ENCODE measurements around the gene CDHR4.
"Not testable (repeated sequence)": the region's sequence is repeated elsewhere in the genome, so short reads cannot be mapped to it uniquely, and the experiment has no call there.

Gene CDHR4

GRCh38 chr3:49761661-49762060 is 38.0 kb downstream of the CDHR4 start:
- Histone ChIP-seq H3K27ac (ENCODE audit: low read depth in 2 of 2, low read length in 2 of 2) (no peak overlapping the region), H3K9ac (ENCODE audit: low read depth in 1 of 2, low read length in 2 of 2) (no peak overlapping the region), H3K36me3 (ENCODE audit: control insufficient read depth in 2 of 2, insufficient read depth in 2 of 2, low read length in 2 of 2) (no peaks in the 10 kb centered on the region), H3K4me1 (ENCODE audit: control insufficient read depth in 2 of 2, insufficient read depth in 2 of 2, low read length in 2 of 2) (no peaks in the 10 kb centered on the region), H3K4me3 (ENCODE audit: low read length in 2 of 2) (no peak overlapping the region), H3K9me3 (ENCODE audit: control insufficient read depth in 2 of 2, low read length in 2 of 2) (no peaks in the 10 kb centered on the region), H3K27me3 (ENCODE audit: control insufficient read depth in 2 of 2, insufficient read depth in 2 of 2, low read length in 2 of 2) (no peaks in the 10 kb centered on the region)

DNA sequence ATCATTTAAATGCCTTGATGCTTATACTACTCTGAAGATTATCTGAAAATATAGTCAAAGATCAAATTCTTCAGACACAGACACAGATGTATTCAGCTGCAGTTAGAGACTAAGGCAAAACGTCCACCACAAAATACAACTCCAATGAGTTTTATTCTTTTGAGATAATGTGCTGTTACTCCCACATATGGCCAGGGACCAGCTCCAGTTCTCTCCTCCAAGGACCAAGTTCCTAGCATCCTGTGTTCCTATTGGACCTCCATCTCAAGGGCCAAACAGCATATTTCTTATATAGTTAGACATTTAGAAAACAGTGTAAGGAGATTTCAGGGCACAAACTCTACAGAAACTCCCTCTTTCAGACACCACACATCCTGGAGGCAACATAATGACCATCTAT is 40.4 kb downstream of the CDHR4 start:
- H3K9ac ChIP-seq (ENCODE audit: low read depth in 1 of 2, low read length in 2 of 2) = no peak overlapping the region
- H3K9me3 ChIP-seq (ENCODE audit: control insufficient read depth in 2 of 2, low read length in 2 of 2) = no peaks in the 10 kb centered on the region
- no peaks in the 10 kb centered on the region for H3K36me3 ChIP-seq (ENCODE audit: control insufficient read depth in 2 of 2, insufficient read depth in 2 of 2, low read length in 2 of 2)
- H3K4me3 ChIP-seq (ENCODE audit: low read length in 2 of 2) = no peak overlapping the region
- H3K4me1 ChIP-seq (ENCODE audit: control insufficient read depth in 2 of 2, insufficient read depth in 2 of 2, low read length in 2 of 2) = no peaks in the 10 kb centered on the region
- no peaks in the 10 kb centered on the region for H3K27me3 ChIP-seq (ENCODE audit: control insufficient read depth in 2 of 2, insufficient read depth in 2 of 2, low read length in 2 of 2)
- H3K27ac ChIP-seq (ENCODE audit: low read depth in 2 of 2, low read length in 2 of 2) = no peak overlapping the region

DNA sequence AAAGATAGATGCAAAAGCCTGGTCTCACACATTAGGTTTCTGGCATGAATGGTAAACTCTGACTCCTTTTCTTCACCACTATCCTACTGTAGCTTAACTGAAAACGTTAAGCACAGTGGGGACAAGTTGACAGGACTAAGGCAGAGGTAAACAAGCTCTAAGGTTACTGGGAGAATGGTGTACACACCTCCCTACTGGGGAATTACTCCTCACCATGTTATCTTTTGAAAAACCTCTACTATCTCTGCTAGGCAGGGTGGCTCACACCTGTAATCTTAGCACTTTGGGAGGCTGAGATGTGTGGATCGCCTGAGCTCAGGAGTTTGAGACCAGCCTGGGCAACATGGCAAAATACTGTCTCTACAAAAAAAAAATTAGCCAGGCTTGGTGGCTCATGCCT is 42.5 kb downstream of the CDHR4 start:
- Histone ChIP-seq H3K36me3 (ENCODE audit: control insufficient read depth in 2 of 2, insufficient read depth in 2 of 2, low read length in 2 of 2) (no peaks in the 10 kb centered on the region), H3K9ac (ENCODE audit: low read depth in 1 of 2, low read length in 2 of 2) (no peak overlapping the region), H3K4me1 (ENCODE audit: control insufficient read depth in 2 of 2, insufficient read depth in 2 of 2, low read length in 2 of 2) (no peaks in the 10 kb centered on the region), H3K9me3 (ENCODE audit: control insufficient read depth in 2 of 2, low read length in 2 of 2) (no peaks in the 10 kb centered on the region), H3K27me3 (ENCODE audit: control insufficient read depth in 2 of 2, insufficient read depth in 2 of 2, low read length in 2 of 2) (no peaks in the 10 kb centered on the region), H3K27ac (ENCODE audit: low read depth in 2 of 2, low read length in 2 of 2) (no peak overlapping the region), H3K4me3 (ENCODE audit: low read length in 2 of 2) (no peak overlapping the region)

- no peaks in the 10 kb centered on the region for H3K27me3 ChIP-seq (ENCODE audit: control insufficient read depth in 2 of 2, insufficient read depth in 2 of 2, low read length in 2 of 2)
- H3K27ac ChIP-seq (ENCODE audit: low read depth in 2 of 2, low read length in 2 of 2) = no peak overlapping the region
- H3K9ac ChIP-seq (ENCODE audit: low read depth in 1 of 2, low read length in 2 of 2) = no peak overlapping the region
- no peaks in the 10 kb centered on the region for H3K9me3 ChIP-seq (ENCODE audit: control insufficient read depth in 2 of 2, low read length in 2 of 2)
- H3K36me3 ChIP-seq (ENCODE audit: control insufficient read depth in 2 of 2, insufficient read depth in 2 of 2, low read length in 2 of 2) = no peaks in the 10 kb centered on the region
- H3K4me3 ChIP-seq (ENCODE audit: low read length in 2 of 2) = no peak overlapping the region
- no peaks in the 10 kb centered on the region for H3K4me1 ChIP-seq (ENCODE audit: control insufficient read depth in 2 of 2, insufficient read depth in 2 of 2, low read length in 2 of 2)
Observed at GRCh38 chr3:49756036-49756435, 43.6 kb downstream of the CDHR4 start.

DNA sequence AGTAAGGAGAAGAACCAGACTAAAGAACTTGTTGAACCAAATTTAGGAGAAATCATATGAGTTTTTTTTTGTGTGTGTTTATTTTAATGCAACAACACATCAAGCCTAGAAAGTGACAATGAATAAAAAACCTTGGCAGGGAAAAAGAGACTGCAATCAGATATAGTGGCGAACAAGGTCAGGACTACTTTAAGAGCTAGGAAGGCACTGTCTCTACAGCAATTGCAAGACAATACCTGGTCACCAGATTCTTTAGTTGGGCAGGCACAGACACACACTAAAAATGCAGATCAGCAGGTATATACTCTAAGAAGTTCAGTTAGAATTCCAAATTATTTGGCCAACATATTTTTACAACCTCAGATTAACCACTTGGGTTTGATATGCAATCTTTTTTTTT is 45.1 kb downstream of the CDHR4 start:
- H3K4me1 ChIP-seq (ENCODE audit: control insufficient read depth in 2 of 2, insufficient read depth in 2 of 2, low read length in 2 of 2) = no peaks in the 10 kb centered on the region
- H3K4me3 ChIP-seq (ENCODE audit: low read length in 2 of 2) = no peak overlapping the region
- H3K9ac ChIP-seq (ENCODE audit: low read depth in 1 of 2, low read length in 2 of 2) = no peak overlapping the region
- H3K27ac ChIP-seq (ENCODE audit: low read depth in 2 of 2, low read length in 2 of 2) = no peak overlapping the region
- H3K27me3 ChIP-seq (ENCODE audit: control insufficient read depth in 2 of 2, insufficient read depth in 2 of 2, low read length in 2 of 2) = no peaks in the 10 kb centered on the region
- H3K9me3 ChIP-seq (ENCODE audit: control insufficient read depth in 2 of 2, low read length in 2 of 2) = no peaks in the 10 kb centered on the region
- peaks cover 0 to 5% of the 10 kb centered on the region in 2 donors for H3K36me3 ChIP-seq (ENCODE audit: control insufficient read depth in 2 of 2, insufficient read depth in 2 of 2, low read length in 2 of 2)

DNA sequence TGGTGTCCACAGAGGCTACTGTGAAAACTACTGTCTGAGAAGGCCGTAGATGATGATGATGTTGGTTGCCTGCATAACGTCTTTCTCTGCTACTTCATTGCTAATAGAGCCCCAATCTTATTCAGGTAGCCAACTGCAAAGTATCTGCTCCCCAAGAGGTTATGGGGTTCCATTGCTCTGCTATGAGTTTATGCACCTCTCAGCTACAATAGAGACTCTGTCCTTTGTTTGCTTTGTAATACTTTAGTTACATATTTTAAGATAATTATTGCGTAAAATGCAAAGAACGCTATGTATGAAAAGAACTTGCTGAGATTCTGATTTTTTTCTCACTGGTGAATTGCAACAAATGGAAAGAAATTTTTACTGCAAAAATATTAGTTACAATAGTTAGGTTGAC is 48.2 kb downstream of the CDHR4 start:
- no peak overlapping the region for H3K4me3 ChIP-seq (ENCODE audit: low read length in 2 of 2)
- no peak overlapping the region for H3K9ac ChIP-seq (ENCODE audit: low read depth in 1 of 2, low read length in 2 of 2)
- no peak overlapping the region for H3K27ac ChIP-seq (ENCODE audit: low read depth in 2 of 2, low read length in 2 of 2)
- no peaks in the 10 kb centered on the region for H3K27me3 ChIP-seq (ENCODE audit: control insufficient read depth in 2 of 2, insufficient read depth in 2 of 2, low read length in 2 of 2)
- H3K4me1 ChIP-seq (ENCODE audit: control insufficient read depth in 2 of 2, insufficient read depth in 2 of 2, low read length in 2 of 2) = no peaks in the 10 kb centered on the region
- H3K9me3 ChIP-seq (ENCODE audit: control insufficient read depth in 2 of 2, low read length in 2 of 2) = no peaks in the 10 kb centered on the region
- peaks cover 7 to 15% of the 10 kb centered on the region in 2 donors for H3K36me3 ChIP-seq (ENCODE audit: control insufficient read depth in 2 of 2, insufficient read depth in 2 of 2, low read length in 2 of 2)

DNA sequence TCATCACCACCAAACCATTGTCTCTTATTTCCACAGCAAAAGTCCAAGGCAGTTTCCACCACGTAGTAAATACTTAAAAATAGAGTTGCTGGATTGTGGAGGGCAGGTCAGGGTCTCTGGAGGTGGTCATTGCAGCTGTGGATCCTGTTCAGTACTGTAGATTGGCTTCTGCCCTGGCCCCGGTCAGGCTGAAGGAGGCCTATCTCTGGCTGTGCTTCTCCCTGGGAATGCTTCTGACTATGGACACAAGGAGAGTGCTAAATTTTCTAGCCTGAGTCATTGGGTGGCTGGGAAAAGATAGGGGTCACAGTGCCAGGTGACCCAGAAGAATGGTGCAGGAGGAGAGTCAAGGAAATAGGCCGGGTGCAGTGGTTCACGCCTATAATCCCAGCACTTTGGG is 49.6 kb downstream of the CDHR4 start:
- H3K9ac ChIP-seq (ENCODE audit: low read depth in 1 of 2, low read length in 2 of 2) = no peak overlapping the region
- peaks cover 7 to 21% of the 10 kb centered on the region in 2 donors for H3K36me3 ChIP-seq (ENCODE audit: control insufficient read depth in 2 of 2, insufficient read depth in 2 of 2, low read length in 2 of 2)

GRCh38 chr3:49748874-49749273 is 50.8 kb downstream of the CDHR4 start:
- not testable (repeated sequence) for H3K9ac ChIP-seq (ENCODE audit: low read depth in 1 of 2, low read length in 2 of 2); H3K27me3 ChIP-seq (ENCODE audit: control insufficient read depth in 2 of 2, insufficient read depth in 2 of 2, low read length in 2 of 2); H3K4me1 ChIP-seq (ENCODE audit: control insufficient read depth in 2 of 2, insufficient read depth in 2 of 2, low read length in 2 of 2); H3K9me3 ChIP-seq (ENCODE audit: control insufficient read depth in 2 of 2, low read length in 2 of 2); H3K4me3 ChIP-seq (ENCODE audit: low read length in 2 of 2); H3K27ac ChIP-seq (ENCODE audit: low read depth in 2 of 2, low read length in 2 of 2)
- peaks cover 7 to 24% of the 10 kb centered on the region in 2 donors for H3K36me3 ChIP-seq (ENCODE audit: control insufficient read depth in 2 of 2, insufficient read depth in 2 of 2, low read length in 2 of 2)

More for the DNA sequence above, 49.6 kb downstream of the CDHR4 start:
- Histone ChIP-seq H3K27me3 (ENCODE audit: control insufficient read depth in 2 of 2, insufficient read depth in 2 of 2, low read length in 2 of 2) (no peaks in the 10 kb centered on the region), H3K9me3 (ENCODE audit: control insufficient read depth in 2 of 2, low read length in 2 of 2) (no peaks in the 10 kb centered on the region), H3K4me1 (ENCODE audit: control insufficient read depth in 2 of 2, insufficient read depth in 2 of 2, low read length in 2 of 2) (no peaks in the 10 kb centered on the region), H3K4me3 (ENCODE audit: low read length in 2 of 2) (no peak overlapping the region), H3K27ac (ENCODE audit: low read depth in 2 of 2, low read length in 2 of 2) (no peak overlapping the region)

GRCh38 chr3:49747792-49748480 is 51.7 kb downstream of the CDHR4 start:
- H3K27ac ChIP-seq (ENCODE audit: low read depth in 2 of 2, low read length in 2 of 2) = no peak overlapping the region
- H3K4me1 ChIP-seq (ENCODE audit: control insufficient read depth in 2 of 2, insufficient read depth in 2 of 2, low read length in 2 of 2) = no peaks in the 10 kb centered on the region
- no peaks in the 10 kb centered on the region for H3K27me3 ChIP-seq (ENCODE audit: control insufficient read depth in 2 of 2, insufficient read depth in 2 of 2, low read length in 2 of 2)
- no peak overlapping the region for H3K9ac ChIP-seq (ENCODE audit: low read depth in 1 of 2, low read length in 2 of 2)
- H3K9me3 ChIP-seq (ENCODE audit: control insufficient read depth in 2 of 2, low read length in 2 of 2) = no peaks in the 10 kb centered on the region
- no peak overlapping the region for H3K4me3 ChIP-seq (ENCODE audit: low read length in 2 of 2)
- peaks cover 7 to 29% of the 10 kb centered on the region in 2 donors for H3K36me3 ChIP-seq (ENCODE audit: control insufficient read depth in 2 of 2, insufficient read depth in 2 of 2, low read length in 2 of 2)

DNA sequence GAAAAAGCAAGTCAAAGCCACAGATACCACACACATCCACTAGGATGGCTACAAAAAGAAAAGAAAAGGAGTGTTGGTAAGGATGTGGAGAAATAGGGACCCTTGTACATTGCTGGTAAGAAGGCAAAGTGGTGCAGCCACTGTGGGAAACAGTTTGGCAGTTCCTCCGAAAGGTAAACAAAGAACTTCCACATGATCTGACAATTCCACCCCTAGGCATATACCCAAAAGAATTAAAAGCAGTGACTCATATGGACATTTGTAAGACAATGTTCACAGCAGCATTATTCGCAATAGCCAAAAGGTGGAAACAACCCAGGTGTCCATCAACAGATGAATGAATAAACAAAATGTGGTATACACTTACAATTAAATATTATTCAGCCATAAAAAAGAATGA is 53.7 kb downstream of the CDHR4 start:
- H3K36me3 ChIP-seq (ENCODE audit: control insufficient read depth in 2 of 2, insufficient read depth in 2 of 2, low read length in 2 of 2) = peaks cover 7 to 33% of the 10 kb centered on the region in 2 donors
- H3K27ac ChIP-seq (ENCODE audit: low read depth in 2 of 2, low read length in 2 of 2) = no peak overlapping the region
- H3K4me1 ChIP-seq (ENCODE audit: control insufficient read depth in 2 of 2, insufficient read depth in 2 of 2, low read length in 2 of 2) = no peaks in the 10 kb centered on the region
- H3K9me3 ChIP-seq (ENCODE audit: control insufficient read depth in 2 of 2, low read length in 2 of 2) = no peaks in the 10 kb centered on the region
- no peak overlapping the region for H3K4me3 ChIP-seq (ENCODE audit: low read length in 2 of 2)
- H3K9ac ChIP-seq (ENCODE audit: low read depth in 1 of 2, low read length in 2 of 2) = no peak overlapping the region
- no peaks in the 10 kb centered on the region for H3K27me3 ChIP-seq (ENCODE audit: control insufficient read depth in 2 of 2, insufficient read depth in 2 of 2, low read length in 2 of 2)

Measured in mucosa of rectum (tissue), 2 donors.